ENCODE results near the gene TMEM272. TPM values are rescaled to one million over a fixed set of nuclear protein-coding genes. Genes with fewer than 3 reads are reported as not detected.

Gene TMEM272
- total and polyA plus RNA-seq, 2 donors (not counting 1 experiment from before 2014, with no cell fraction given) = not detected

- Histone ChIP-seq H3K27me3 (replicated peaks in 1 of 4; ENCODE audit: control extremely low read depth in 1 of 4, control insufficient read depth in 3 of 4, insufficient read depth in 4 of 4, low read length in 3 of 4) (peaks cover 0 to 10% (median 0%) of the 10 kb centered on the region in 4 experiments), H3K4me3 (ENCODE audit: control extremely low read depth in 1 of 5, extremely low read depth in 1 of 5, insufficient read depth in 1 of 5, low read depth in 2 of 5, low read length in 4 of 5) (no peak overlapping the region), H4K20me1 (ENCODE audit: control insufficient read depth, insufficient read depth, low read length, poor library complexity, severe bottlenecking) (no peaks in the 10 kb centered on the region), H2AFZ (ENCODE audit: insufficient read depth, low read depth, low read length, poor library complexity, severe bottlenecking) (no peak overlapping the region), H3K9ac (ENCODE audit: low read length) (no peak overlapping the region), H3K4me1 (ENCODE audit: control insufficient read depth in 2 of 2, insufficient read depth in 2 of 2, low read length in 2 of 2) (peaks cover 0 to 2% of the 10 kb centered on the region in 2 donors), H3K36me3 (replicated peaks in 1 of 2; ENCODE audit: control extremely low read depth in 1 of 2, control insufficient read depth in 1 of 2, extremely low read depth in 1 of 2, insufficient read depth in 2 of 2, low read length in 1 of 2) (no peaks in the 10 kb centered on the region), H3K4me2 (replicated peaks; ENCODE audit: low read depth, low read length, poor library complexity, severe bottlenecking) (no peak overlapping the region), H3K79me2 (ENCODE audit: control insufficient read depth, insufficient read depth, low read length) (no peaks in the 10 kb centered on the region), H3K27ac (ENCODE audit: low read length in 2 of 2) (no peak overlapping the region), H3K9me3 (ENCODE audit: control extremely low read depth in 1 of 3, control insufficient read depth in 2 of 3, insufficient read depth in 1 of 3, low read length in 2 of 3) (no peaks in the 10 kb centered on the region)
- 83% methylated on average over 6 of the region's 10 CpGs for WGBS (ENCODE audit: insufficient coverage)
- intact Hi-C loops (cut with micrococcal nuclease) = no loop called here
- no peak overlapping the region for H3K4me3 Mint-ChIP-seq
- H3K9me3 Mint-ChIP-seq (ENCODE audit: insufficient read depth) = no peaks in the 10 kb centered on the region
- no peak overlapping the region for H3K27ac Mint-ChIP-seq
- POLR2A ChIA-PET = no interaction called here
- TF ChIP-seq CTCF (IDR thresholded peaks at IDR 0.05) (no peak), EZH2 (IDR thresholded peaks at IDR 0.05; ENCODE audit: borderline replicate concordance, insufficient read depth, low read depth, low read length, poor library complexity, severe bottlenecking) (no peak)
- CTCF ChIA-PET = interaction anchor here (1.4 kb wide), 1 partner anchor 24 kb away, joined by 3 read pairs; no protein-coding TSS in a partner anchor
- no peaks in the 10 kb centered on the region for H3K4me1 Mint-ChIP-seq
- DNase-seq (no peak), ATAC-seq (ENCODE audit: low read depth) (no peak)
- H3K27me3 Mint-ChIP-seq = peaks cover 11% of the 10 kb centered on the region
Observed at GRCh38 chr13:51839711-51840540, 5.1 kb downstream of the TMEM272 start.

- no peak overlapping the region for H3K4me3 ChIP-seq (ENCODE audit: control extremely low read depth in 1 of 5, extremely low read depth in 1 of 5, insufficient read depth in 1 of 5, low read depth in 2 of 5, low read length in 4 of 5)
- no peaks in the 10 kb centered on the region for H4K20me1 ChIP-seq (ENCODE audit: control insufficient read depth, insufficient read depth, low read length, poor library complexity, severe bottlenecking)
- H3K27me3 ChIP-seq (replicated peaks in 1 of 4; ENCODE audit: control extremely low read depth in 1 of 4, control insufficient read depth in 3 of 4, insufficient read depth in 4 of 4, low read length in 3 of 4) = peaks cover 0 to 9% (median 0%) of the 10 kb centered on the region in 4 experiments
- no peak overlapping the region for H3K4me3 Mint-ChIP-seq
- ATAC-seq (ENCODE audit: low read depth) = no peak
- H3K27ac ChIP-seq (ENCODE audit: low read length in 2 of 2) = no peak overlapping the region
- H3K4me1 ChIP-seq (ENCODE audit: control insufficient read depth in 2 of 2, insufficient read depth in 2 of 2, low read length in 2 of 2) = no peaks in the 10 kb centered on the region
- 80% methylated on average over 1 of the region's 8 CpGs for WGBS (ENCODE audit: insufficient coverage)
- H2AFZ ChIP-seq (ENCODE audit: insufficient read depth, low read depth, low read length, poor library complexity, severe bottlenecking) = no peak overlapping the region
- ChIA-PET CTCF (interaction anchor here (1.1 to 1.4 kb wide), 3 partner anchors 9 to 23 kb away, joined by 3 to 4 read pairs (median 3); no protein-coding TSS in a partner anchor), POLR2A (no interaction called here)
- no peak for DNase-seq
- no peaks in the 10 kb centered on the region for H3K9me3 Mint-ChIP-seq (ENCODE audit: insufficient read depth)
- H3K9me3 ChIP-seq (ENCODE audit: control extremely low read depth in 1 of 3, control insufficient read depth in 2 of 3, insufficient read depth in 1 of 3, low read length in 2 of 3) = no peaks in the 10 kb centered on the region
- no peaks in the 10 kb centered on the region for H3K36me3 ChIP-seq (replicated peaks in 1 of 2; ENCODE audit: control extremely low read depth in 1 of 2, control insufficient read depth in 1 of 2, extremely low read depth in 1 of 2, insufficient read depth in 2 of 2, low read length in 1 of 2)
- intact Hi-C loops (cut with micrococcal nuclease) = no loop called here
- H3K27ac Mint-ChIP-seq = no peak overlapping the region
- H3K4me2 ChIP-seq (replicated peaks; ENCODE audit: low read depth, low read length, poor library complexity, severe bottlenecking) = no peak overlapping the region
- H3K4me1 Mint-ChIP-seq = no peaks in the 10 kb centered on the region
- TF ChIP-seq EZH2 (IDR thresholded peaks at IDR 0.05; ENCODE audit: borderline replicate concordance, insufficient read depth, low read depth, low read length, poor library complexity, severe bottlenecking) (no peak), CTCF (IDR thresholded peaks at IDR 0.05) (no peak)
- no peak overlapping the region for H3K9ac ChIP-seq (ENCODE audit: low read length)
- no peaks in the 10 kb centered on the region for H3K79me2 ChIP-seq (ENCODE audit: control insufficient read depth, insufficient read depth, low read length)
- peaks cover 6% of the 10 kb centered on the region for H3K27me3 Mint-ChIP-seq
Observed at GRCh38 chr13:51838240-51838846, 6.6 kb downstream of the TMEM272 start.
